NB4 (cell line): ENCODE data around the gene MGAT1.
"Not testable (repeated sequence)": the region's sequence is repeated elsewhere in the genome, so short reads cannot be mapped to it uniquely, and the experiment has no call there.

ENCODE experiments used
- DNase-seq: peaks from one replicate; pipeline ENCODE4 v3.0.0; 2010; ENCODE audit warnings: low read depth
- H3K4me3 ChIP-seq: one replicate; pipeline ENCODE4 v1.5.1; 2011; ENCODE audit warnings: mild to moderate bottlenecking, low read depth, low read length, moderate library complexity
- MYC ChIP-seq: IDR thresholded peaks from 2 replicates; pipeline ENCODE4 v1.6.1; 2011; ENCODE audit warnings: low read depth, low read length
- POLR2A ChIP-seq: IDR thresholded peaks from 2 replicates; pipeline ENCODE4 v1.6.1; 2011; ENCODE audit warnings: mild to moderate bottlenecking; ENCODE audit not compliant: insufficient read length; ENCODE audit errors: extremely low read depth
- TF ChIP-seq, protein P1 (sequence below): IDR thresholded peaks from one replicate; pipeline ENCODE4 v1.5.1; 2012; ENCODE audit warnings: low read depth, low read length
- TF ChIP-seq, protein P2 (sequence below): IDR thresholded peaks from 2 replicates; pipeline ENCODE4 v1.6.1; 2011; ENCODE audit warnings: low read depth, low read length

The MGAT1 gene

DNA sequence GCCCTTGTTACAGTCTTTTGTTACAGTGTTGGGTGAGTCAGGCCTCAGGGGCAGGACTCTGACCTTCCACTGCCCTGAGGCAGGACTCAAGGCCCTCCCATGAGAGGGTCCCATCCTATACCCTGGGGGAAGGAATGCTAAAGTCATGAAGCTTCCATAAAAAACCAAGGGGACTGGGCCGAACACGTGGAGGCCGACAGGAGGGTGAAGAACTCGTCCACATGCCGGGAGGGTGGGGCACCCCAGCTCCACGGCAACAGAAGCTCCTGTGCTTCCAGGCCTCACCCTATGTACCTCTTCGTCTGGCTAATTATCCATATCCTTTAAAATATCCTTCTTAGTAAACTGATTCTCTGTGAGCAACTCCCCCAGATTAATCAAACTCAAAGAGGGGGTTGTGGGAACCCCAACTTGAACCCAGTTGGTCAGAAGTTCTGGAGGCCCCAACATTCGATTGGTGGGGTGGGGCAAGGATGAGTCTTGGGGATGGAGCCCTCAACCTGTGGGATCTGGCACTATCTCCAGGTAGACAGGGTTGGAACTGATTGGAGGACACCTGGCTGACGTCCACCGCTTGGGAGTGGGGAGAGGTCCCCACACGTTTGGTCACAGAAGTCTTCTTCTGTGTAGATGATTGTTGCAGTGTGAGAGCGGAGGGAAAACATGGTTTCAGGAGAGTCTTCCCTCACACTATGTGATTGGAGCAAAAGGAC lies 19.1 kb downstream of the MGAT1 start:
- H3K4me3 ChIP-seq, result no peak overlapping the region
- DNase-seq, result no peak
- TF ChIP-seq, protein P1, sequence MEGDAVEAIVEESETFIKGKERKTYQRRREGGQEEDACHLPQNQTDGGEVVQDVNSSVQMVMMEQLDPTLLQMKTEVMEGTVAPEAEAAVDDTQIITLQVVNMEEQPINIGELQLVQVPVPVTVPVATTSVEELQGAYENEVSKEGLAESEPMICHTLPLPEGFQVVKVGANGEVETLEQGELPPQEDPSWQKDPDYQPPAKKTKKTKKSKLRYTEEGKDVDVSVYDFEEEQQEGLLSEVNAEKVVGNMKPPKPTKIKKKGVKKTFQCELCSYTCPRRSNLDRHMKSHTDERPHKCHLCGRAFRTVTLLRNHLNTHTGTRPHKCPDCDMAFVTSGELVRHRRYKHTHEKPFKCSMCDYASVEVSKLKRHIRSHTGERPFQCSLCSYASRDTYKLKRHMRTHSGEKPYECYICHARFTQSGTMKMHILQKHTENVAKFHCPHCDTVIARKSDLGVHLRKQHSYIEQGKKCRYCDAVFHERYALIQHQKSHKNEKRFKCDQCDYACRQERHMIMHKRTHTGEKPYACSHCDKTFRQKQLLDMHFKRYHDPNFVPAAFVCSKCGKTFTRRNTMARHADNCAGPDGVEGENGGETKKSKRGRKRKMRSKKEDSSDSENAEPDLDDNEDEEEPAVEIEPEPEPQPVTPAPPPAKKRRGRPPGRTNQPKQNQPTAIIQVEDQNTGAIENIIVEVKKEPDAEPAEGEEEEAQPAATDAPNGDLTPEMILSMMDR, result no peak
- TF ChIP-seq MYC (no peak), POLR2A (no peak)
- TF ChIP-seq, protein P2, sequence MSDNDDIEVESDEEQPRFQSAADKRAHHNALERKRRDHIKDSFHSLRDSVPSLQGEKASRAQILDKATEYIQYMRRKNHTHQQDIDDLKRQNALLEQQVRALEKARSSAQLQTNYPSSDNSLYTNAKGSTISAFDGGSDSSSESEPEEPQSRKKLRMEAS, result no peak

DNA sequence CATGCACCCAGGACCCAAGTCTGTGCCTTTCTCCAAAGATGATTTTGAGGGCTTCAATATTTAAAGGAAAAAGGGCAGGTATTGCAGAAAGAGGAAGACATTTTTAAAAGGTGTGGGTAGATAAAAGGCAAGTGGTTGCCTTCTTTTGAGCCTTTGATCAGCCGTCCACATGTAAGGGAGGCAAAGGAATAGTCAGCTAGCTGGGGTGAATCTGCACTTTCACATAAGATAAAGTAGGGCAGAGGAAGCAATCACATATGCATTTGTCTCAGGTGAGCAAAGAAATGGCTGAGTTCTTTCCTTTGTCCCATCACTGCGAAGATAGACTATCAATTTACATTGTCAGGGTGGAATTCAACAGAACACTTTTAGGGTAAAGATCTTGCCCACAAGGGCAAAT lies 19.9 kb downstream of the MGAT1 start:
- no peak overlapping the region for H3K4me3 ChIP-seq
- TF ChIP-seq, protein P2, result no peak
- TF ChIP-seq, protein P1, result no peak
- TF ChIP-seq POLR2A (no peak), MYC (no peak)
- DNase-seq, result no peak

DNA sequence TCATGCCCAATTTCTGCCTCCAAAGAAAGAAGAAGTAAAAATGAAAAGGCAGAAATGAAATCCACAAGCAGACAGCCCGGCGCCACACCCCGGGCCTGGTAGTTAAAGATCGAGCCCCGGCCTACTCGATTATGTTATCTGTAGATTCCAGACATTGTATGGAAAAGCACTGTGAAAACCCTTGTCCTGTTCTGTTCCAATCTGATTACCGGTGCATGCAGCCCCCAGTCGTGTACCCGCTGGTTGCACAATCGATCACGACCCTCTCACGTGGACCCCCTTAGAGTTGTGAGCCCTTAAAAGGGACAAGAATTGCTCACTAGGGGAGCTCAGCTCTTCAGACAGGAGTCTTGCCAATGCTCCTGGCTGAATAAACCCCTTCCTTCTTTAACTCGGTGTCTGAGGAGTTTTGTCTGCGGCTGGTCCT lies 20.7 kb downstream of the MGAT1 start:
- DNase-seq, H3K4me3 ChIP-seq: not testable (repeated sequence)

DNA sequence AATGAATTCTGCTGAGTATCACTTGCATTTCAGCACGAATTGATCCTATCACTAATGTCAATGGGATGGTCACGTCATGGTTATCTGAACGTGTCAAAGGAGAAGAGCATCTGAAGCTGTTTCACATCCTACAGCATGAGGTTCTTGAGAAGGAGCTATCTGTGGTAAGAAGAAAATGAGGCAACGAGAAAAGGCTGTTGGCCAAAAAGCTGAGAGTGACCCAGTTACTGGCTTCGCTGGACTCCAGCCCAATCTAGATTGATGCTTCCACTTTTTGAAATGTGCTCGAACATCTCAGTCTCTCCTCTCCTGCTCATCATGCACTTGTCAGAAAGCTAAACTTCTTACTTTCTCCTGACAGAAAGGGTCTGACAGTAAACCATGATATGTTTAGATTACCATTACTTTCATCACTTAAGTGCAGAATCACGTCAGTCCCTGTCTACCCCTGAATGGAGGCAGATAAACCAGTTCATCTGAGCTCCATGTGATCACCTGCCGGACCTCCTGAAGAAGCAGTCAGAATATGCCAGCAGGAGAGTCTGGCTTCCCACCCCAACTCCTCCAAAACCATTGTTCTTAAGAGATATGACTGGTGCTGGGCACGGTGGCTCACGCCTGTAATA lies 22.5 kb downstream of the MGAT1 start:
- TF ChIP-seq, protein P2, result no peak
- TF ChIP-seq MYC (no peak), POLR2A (no peak)
- TF ChIP-seq, protein P1, result no peak
- H3K4me3 ChIP-seq, result no peak overlapping the region
- no peak for DNase-seq

DNA sequence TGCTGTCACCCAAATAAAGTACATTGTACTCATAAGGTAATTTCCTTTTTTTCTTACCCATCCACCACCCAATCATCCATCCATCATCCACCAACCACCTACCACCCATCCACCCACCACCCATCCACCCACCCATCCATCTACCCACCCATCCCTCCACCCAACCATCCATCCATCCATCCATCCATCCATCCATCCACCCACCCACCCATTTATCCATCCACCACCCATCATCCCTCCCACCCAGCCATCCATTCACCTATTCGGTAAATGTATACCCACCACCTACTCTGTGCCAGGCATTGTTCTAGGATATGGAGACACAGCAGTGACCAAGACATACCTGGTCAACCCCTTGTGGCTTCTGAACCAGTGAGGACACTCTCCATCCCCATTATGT lies 25.1 kb downstream of the MGAT1 start:
- H3K4me3 ChIP-seq, result no peak overlapping the region
- TF ChIP-seq MYC, result no peak
- TF ChIP-seq POLR2A, result no peak
- TF ChIP-seq, protein P1, result no peak
- TF ChIP-seq, protein P2, result no peak
- DNase-seq, result no peak

DNA sequence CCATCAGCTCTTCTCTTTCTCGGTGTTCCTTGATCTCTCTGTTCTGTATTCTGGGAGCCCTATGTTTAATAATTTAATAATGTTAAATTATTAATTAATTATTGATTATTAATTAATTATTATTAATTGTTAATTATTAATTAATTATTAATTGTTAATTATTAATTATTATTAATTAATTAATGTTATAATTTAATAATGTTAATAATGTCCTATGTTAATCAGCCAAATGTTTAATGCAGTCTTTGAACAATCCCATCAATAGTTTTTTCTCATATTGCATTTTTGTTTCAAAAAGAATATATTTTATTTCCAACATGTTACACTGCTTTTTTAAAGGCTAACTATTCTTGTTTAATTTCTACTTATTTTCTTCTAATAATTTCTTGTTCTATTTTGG lies 26.2 kb downstream of the MGAT1 start:
- TF ChIP-seq MYC, result no peak
- TF ChIP-seq, protein P2, result no peak
- TF ChIP-seq POLR2A, result no peak
- TF ChIP-seq, protein P1, result no peak
- DNase-seq, result no peak
- H3K4me3 ChIP-seq, result no peak overlapping the region
